SU-DHL-6 (cell line): ENCODE measurements around the gene SURF4.

Experiments
- EZH2phosphoT487 ChIP-seq: fragments of 200-600 bp; sonication (generic), shearing (Covaris generic); conservative IDR thresholded peaks from 2 replicates; pipeline ENCODE4 v1.6.1; 2018; ENCODE audit warnings: mild to moderate bottlenecking, antibody characterized with exemption, low read length, moderate library complexity, mixed read lengths
- TF ChIP-seq, protein P1 (sequence below): fragments of 200-600 bp; sonication (generic); IDR thresholded peaks from one replicate; pipeline ENCODE4 v1.5.1; 2017; ENCODE audit warnings: antibody characterized with exemption, mild to moderate bottlenecking, low read length, moderate library complexity; ENCODE audit not compliant: insufficient read depth, poor library complexity, severe bottlenecking

- TF ChIP-seq, protein P1, sequence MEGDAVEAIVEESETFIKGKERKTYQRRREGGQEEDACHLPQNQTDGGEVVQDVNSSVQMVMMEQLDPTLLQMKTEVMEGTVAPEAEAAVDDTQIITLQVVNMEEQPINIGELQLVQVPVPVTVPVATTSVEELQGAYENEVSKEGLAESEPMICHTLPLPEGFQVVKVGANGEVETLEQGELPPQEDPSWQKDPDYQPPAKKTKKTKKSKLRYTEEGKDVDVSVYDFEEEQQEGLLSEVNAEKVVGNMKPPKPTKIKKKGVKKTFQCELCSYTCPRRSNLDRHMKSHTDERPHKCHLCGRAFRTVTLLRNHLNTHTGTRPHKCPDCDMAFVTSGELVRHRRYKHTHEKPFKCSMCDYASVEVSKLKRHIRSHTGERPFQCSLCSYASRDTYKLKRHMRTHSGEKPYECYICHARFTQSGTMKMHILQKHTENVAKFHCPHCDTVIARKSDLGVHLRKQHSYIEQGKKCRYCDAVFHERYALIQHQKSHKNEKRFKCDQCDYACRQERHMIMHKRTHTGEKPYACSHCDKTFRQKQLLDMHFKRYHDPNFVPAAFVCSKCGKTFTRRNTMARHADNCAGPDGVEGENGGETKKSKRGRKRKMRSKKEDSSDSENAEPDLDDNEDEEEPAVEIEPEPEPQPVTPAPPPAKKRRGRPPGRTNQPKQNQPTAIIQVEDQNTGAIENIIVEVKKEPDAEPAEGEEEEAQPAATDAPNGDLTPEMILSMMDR, result no peak
- TF ChIP-seq EZH2phosphoT487, result no peak
These were observed 6.4 kb downstream of the SURF4 start for GRCh38 chr9:133369422-133369821.
